HCT116 (cell line): Measurements from ENCODE around the gene SSX7. TPM values are rescaled to one million over a fixed set of nuclear protein-coding genes. Genes with fewer than 3 reads are reported as not detected.

Source experiments
- ATAC-seq: fragments of 200-7000 bp; cut with Tn5 transposase; 2 replicates; pipeline ENCODE4 v1.9.1; 2020; ENCODE audit warnings: mild to moderate bottlenecking, moderate library complexity
- BruUV-seq: library from RNA; stranded (reverse); fragments of 400-500 nt; replicated peaks from 2 replicates; lab custom pipeline; 2021; lab: Mats Ljungman, UMichigan
- CTCF ChIA-PET: fragments of 300-600 bp; sonication (Branson Sonifier 250); formaldehyde crosslinking; loops from one replicate; lab custom pipeline; 2021; ENCODE audit warnings: antibody characterized with exemption; lab: Charles Lee
- POLR2A ChIA-PET: fragments of 300-600, 350-600 bp; sonication (Branson Sonifier 250); formaldehyde crosslinking; loops from one replicate; lab custom pipeline; 2021; ENCODE audit warnings: antibody characterized with exemption; lab: Charles Lee
- RAD21 ChIA-PET, 2 experiments: fragments of 300-600 bp; sonication (Branson Sonifier 250); formaldehyde crosslinking; loops; one replicate each; lab custom pipeline; 2023; ENCODE audit warnings: low total read pairs in 2 of 2; ENCODE audit not compliant: uncharacterized antibody in 2 of 2, unreplicated experiment in 2 of 2, low non-redundant PET in 1 of 2; lab: Charles Lee
- DNase-seq: peaks from one replicate; pipeline ENCODE4 v3.0.0-alpha.2; 2010; ENCODE audit warnings: low read depth, low spot score
- H2AFZ ChIP-seq: fragments of 200-600 bp; shearing (Covaris generic), sonication (generic); 2 replicates; pipeline ENCODE4 v1.6.1; 2017; ENCODE audit warnings: low read depth, mixed run types, mixed read lengths, antibody characterized with exemption, low read length; ENCODE audit not compliant: poor library complexity, severe bottlenecking
- H3K27ac ChIP-seq: 2 replicates; pipeline ENCODE4 v1.5.1; 2012; ENCODE audit warnings: low read depth, low read length
- H3K27me3 ChIP-seq: fragments of 200-600 bp; sonication (generic); 2 replicates; pipeline ENCODE4 v1.6.1; 2016; ENCODE audit warnings: mixed run types, low read length, mixed read lengths; ENCODE audit not compliant: insufficient read depth
- H3K36me3 ChIP-seq, 2 experiments: fragments of 200-500 bp in 1 of 2; fragments of 200-600 bp in 1 of 2; sonication (Bioruptor generic) in 1 of 2; sonication (generic) in 1 of 2; 2 replicates each; pipeline versions ENCODE4 v1.5.1 to v1.6.1; 2014 to 2016; ENCODE audit warnings: low read length in 2 of 2, inconsistent platforms in 1 of 2, mixed read lengths in 1 of 2, mixed run types in 1 of 2; ENCODE audit not compliant: insufficient read depth in 2 of 2, control insufficient read depth in 1 of 2
- H3K4me1 ChIP-seq, 2 experiments: fragments of 200-600 bp in 1 of 2; sonication (generic) in 1 of 2; 2 replicates each; pipeline versions ENCODE4 v1.5.1 to v1.6.1; 2012 to 2017; ENCODE audit warnings: low read length in 2 of 2, inconsistent platforms in 1 of 2, mild to moderate bottlenecking in 1 of 2, mixed read lengths in 1 of 2, mixed run types in 1 of 2, moderate library complexity in 1 of 2; ENCODE audit not compliant: insufficient read depth in 2 of 2, control insufficient read depth in 1 of 2
- H3K4me2 ChIP-seq: fragments of 200-600 bp; sonication (generic); 2 replicates; pipeline ENCODE4 v1.6.1; 2017; ENCODE audit warnings: mixed run types, low read length, mixed read lengths
- H3K4me3 ChIP-seq, 2 experiments: fragments of 200-600 bp in 1 of 2; sonication (generic) in 1 of 2; replicated peaks in 1 of 2; 2 replicates each; pipeline ENCODE4 v1.5.1; 2011 to 2016; ENCODE audit warnings: low read length in 2 of 2, control low read depth in 1 of 2, low read depth in 1 of 2, mild to moderate bottlenecking in 1 of 2, mixed read lengths in 1 of 2, mixed run types in 1 of 2
- H3K79me2 ChIP-seq: fragments of 200-600 bp; sonication (generic); 2 replicates; pipeline ENCODE4 v1.6.1; 2017; ENCODE audit warnings: mild to moderate bottlenecking, mixed run types, low read length, moderate library complexity, mixed read lengths; ENCODE audit not compliant: insufficient read depth
- H3K9ac ChIP-seq: fragments of 200-600 bp; sonication (generic); 2 replicates; pipeline ENCODE4 v1.6.1; 2016; ENCODE audit warnings: low read length, mixed read lengths
- H3K9me2 ChIP-seq: fragments of 200-600 bp; sonication (generic), shearing (Covaris generic); 2 replicates; pipeline ENCODE4 v1.6.1; 2017; ENCODE audit warnings: mixed run types, mild to moderate bottlenecking, moderate library complexity; ENCODE audit not compliant: insufficient read depth
- H3K9me3 ChIP-seq, 2 experiments: fragments of 200-500 bp in 1 of 2; fragments of 200-600 bp in 1 of 2; sonication (Bioruptor generic) in 1 of 2; sonication (generic) in 1 of 2; 2 replicates each; pipeline ENCODE4 v1.6.1; 2014 to 2017; ENCODE audit warnings: low read length in 2 of 2, mixed read lengths in 2 of 2, inconsistent platforms in 1 of 2, low read depth in 1 of 2, mild to moderate bottlenecking in 1 of 2, mixed run types in 1 of 2, moderate library complexity in 1 of 2; ENCODE audit not compliant: control insufficient read depth in 1 of 2, insufficient read depth in 1 of 2
- H4K20me1 ChIP-seq: fragments of 200-600 bp; sonication (generic), shearing (Covaris generic); 2 replicates; pipeline ENCODE4 v1.6.1; 2017; ENCODE audit warnings: mixed run types, mild to moderate bottlenecking, moderate library complexity; ENCODE audit not compliant: insufficient read depth
- EGR1 ChIP-seq: IDR thresholded peaks from 2 replicates; pipeline ENCODE4 v1.6.1; 2012; ENCODE audit warnings: low read depth
- ELF1 ChIP-seq: IDR thresholded peaks from 2 replicates; pipeline ENCODE4 v1.6.1; 2012; ENCODE audit warnings: low read depth, borderline replicate concordance
- EZH2phosphoT487 ChIP-seq: fragments of 200-600 bp; IDR thresholded peaks from 2 replicates; pipeline ENCODE4 v1.6.1; 2018; ENCODE audit warnings: antibody characterized with exemption, borderline replicate concordance
- FOSL1 ChIP-seq: IDR thresholded peaks from 2 replicates; pipeline ENCODE4 v1.6.1; 2012; ENCODE audit warnings: low read depth
- JUND ChIP-seq: IDR thresholded peaks from 2 replicates; pipeline ENCODE4 v1.6.1; 2012
- POLR2A ChIP-seq: IDR thresholded peaks from 2 replicates; pipeline ENCODE4 v1.7.0; 2011; ENCODE audit warnings: borderline replicate concordance; ENCODE audit not compliant: insufficient read depth, insufficient read length; ENCODE audit errors: extremely low read depth
- RAD21 ChIP-seq: IDR thresholded peaks from 2 replicates; pipeline ENCODE4 v1.6.1; 2012; ENCODE audit warnings: low read depth, mild to moderate bottlenecking
- SIN3A ChIP-seq: IDR thresholded peaks from 2 replicates; pipeline ENCODE4 v1.6.1; 2012; ENCODE audit warnings: low read depth
- SRF ChIP-seq: IDR thresholded peaks from 2 replicates; pipeline ENCODE4 v1.6.1; 2012; ENCODE audit warnings: low read depth
- ZNF274 ChIP-seq: fragments of 200-500 bp; sonication (Bioruptor generic); IDR thresholded peaks from 2 replicates; pipeline ENCODE4 v1.6.1; 2014; ENCODE audit warnings: mild to moderate bottlenecking, low read depth, low read length, inconsistent platforms
- intact Hi-C: fragments of 100-400 bp; cut with micrococcal nuclease; formaldehyde crosslinking; loops from 2 replicates; pipeline ENCODE4 v1.10.0; 2022
- total RNA-seq: library from RNA; stranded (reverse); gene quantifications from one replicate; pipeline ENCODE4 v1.2.1, GENCODE V29; 2021; ENCODE audit not compliant: unreplicated experiment
- TF ChIP-seq, protein P1 (sequence below): IDR thresholded peaks from 2 replicates; pipeline ENCODE4 v1.6.1; 2012; ENCODE audit warnings: low read depth
- TF ChIP-seq, protein P2 (sequence below), 3 experiments: fragments of 200-600 bp in 1 of 3; sonication (generic) in 1 of 3; IDR thresholded peaks in 2 of 3; conservative IDR thresholded peaks in 1 of 3; 2 replicates each; pipeline ENCODE4 v1.5.1; 2012 to 2017; ENCODE audit warnings: low read depth in 2 of 3, low read length in 2 of 3, antibody characterized with exemption in 1 of 3, borderline replicate concordance in 1 of 3, control low read depth in 1 of 3, mild to moderate bottlenecking in 1 of 3, mixed read lengths in 1 of 3, mixed run types in 1 of 3, moderate library complexity in 1 of 3; ENCODE audit not compliant: insufficient read depth in 1 of 3

Gene SSX7
- total RNA-seq, 1 experiment from 2014 or later = not detected

DNA sequence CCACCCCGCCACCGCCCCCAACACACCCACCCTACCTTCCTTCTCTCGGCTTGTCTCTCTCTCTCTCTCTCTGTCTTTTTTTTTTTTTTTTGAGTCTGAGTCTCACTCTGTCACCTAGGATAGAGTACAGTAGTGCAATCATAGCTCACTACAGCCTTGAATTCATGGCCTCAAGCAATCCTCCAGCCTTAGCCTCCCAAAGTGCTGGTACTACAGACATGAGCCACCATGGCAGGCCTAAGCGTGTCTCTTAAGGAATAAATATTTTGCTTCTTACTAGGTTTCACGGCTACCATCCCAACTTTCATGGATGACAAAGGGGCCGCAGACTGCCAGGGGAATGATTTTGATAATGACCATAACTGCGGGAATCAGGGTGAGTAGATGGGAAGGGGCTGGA lies 55.8 kb downstream of the SSX7 start (continued):
- TF ChIP-seq, protein P1, sequence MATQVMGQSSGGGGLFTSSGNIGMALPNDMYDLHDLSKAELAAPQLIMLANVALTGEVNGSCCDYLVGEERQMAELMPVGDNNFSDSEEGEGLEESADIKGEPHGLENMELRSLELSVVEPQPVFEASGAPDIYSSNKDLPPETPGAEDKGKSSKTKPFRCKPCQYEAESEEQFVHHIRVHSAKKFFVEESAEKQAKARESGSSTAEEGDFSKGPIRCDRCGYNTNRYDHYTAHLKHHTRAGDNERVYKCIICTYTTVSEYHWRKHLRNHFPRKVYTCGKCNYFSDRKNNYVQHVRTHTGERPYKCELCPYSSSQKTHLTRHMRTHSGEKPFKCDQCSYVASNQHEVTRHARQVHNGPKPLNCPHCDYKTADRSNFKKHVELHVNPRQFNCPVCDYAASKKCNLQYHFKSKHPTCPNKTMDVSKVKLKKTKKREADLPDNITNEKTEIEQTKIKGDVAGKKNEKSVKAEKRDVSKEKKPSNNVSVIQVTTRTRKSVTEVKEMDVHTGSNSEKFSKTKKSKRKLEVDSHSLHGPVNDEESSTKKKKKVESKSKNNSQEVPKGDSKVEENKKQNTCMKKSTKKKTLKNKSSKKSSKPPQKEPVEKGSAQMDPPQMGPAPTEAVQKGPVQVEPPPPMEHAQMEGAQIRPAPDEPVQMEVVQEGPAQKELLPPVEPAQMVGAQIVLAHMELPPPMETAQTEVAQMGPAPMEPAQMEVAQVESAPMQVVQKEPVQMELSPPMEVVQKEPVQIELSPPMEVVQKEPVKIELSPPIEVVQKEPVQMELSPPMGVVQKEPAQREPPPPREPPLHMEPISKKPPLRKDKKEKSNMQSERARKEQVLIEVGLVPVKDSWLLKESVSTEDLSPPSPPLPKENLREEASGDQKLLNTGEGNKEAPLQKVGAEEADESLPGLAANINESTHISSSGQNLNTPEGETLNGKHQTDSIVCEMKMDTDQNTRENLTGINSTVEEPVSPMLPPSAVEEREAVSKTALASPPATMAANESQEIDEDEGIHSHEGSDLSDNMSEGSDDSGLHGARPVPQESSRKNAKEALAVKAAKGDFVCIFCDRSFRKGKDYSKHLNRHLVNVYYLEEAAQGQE = no peak
- TF ChIP-seq POLR2A = no peak
- TF ChIP-seq SRF = no peak
- no peak for TF ChIP-seq EGR1

DNA sequence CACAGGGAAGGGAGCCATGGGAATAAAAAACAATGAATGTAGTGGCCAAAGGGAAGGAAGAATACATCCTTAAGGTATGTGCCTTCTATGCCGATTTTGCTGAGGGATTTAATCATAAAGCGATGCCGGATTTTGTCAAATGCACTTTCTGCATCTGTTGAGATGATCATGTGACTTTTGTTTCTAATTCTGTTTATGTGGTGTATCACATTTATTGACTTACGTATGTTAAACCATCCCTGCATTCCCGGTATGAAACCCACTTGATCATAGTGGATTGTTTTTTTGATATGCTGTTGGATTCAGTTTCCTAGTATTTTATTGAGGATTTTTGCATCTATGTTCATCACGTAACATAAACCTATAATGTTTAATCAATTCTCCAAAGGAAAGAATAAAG lies 60.0 kb downstream of the SSX7 start:
- no TSS peak for BruUV-seq
- Histone ChIP-seq H3K4me1 (no peaks in the 10 kb centered on the region), H2AFZ (no peak overlapping the region), H3K4me2 (no peak overlapping the region), H3K27me3 (no peaks in the 10 kb centered on the region), H3K4me3 (no peak overlapping the region), H3K9me2 (no peaks in the 10 kb centered on the region)
- POLR2A ChIA-PET = no interaction called here
- ATAC-seq = no peak
- TF ChIP-seq ZNF274 (no peak), FOSL1 (no peak), RAD21 (no peak), SIN3A (no peak), SRF (no peak), EZH2phosphoT487 (no peak), JUND (no peak), ELF1 (no peak)
- TF ChIP-seq, protein P2, sequence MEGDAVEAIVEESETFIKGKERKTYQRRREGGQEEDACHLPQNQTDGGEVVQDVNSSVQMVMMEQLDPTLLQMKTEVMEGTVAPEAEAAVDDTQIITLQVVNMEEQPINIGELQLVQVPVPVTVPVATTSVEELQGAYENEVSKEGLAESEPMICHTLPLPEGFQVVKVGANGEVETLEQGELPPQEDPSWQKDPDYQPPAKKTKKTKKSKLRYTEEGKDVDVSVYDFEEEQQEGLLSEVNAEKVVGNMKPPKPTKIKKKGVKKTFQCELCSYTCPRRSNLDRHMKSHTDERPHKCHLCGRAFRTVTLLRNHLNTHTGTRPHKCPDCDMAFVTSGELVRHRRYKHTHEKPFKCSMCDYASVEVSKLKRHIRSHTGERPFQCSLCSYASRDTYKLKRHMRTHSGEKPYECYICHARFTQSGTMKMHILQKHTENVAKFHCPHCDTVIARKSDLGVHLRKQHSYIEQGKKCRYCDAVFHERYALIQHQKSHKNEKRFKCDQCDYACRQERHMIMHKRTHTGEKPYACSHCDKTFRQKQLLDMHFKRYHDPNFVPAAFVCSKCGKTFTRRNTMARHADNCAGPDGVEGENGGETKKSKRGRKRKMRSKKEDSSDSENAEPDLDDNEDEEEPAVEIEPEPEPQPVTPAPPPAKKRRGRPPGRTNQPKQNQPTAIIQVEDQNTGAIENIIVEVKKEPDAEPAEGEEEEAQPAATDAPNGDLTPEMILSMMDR (IDR thresholded peaks at IDR 0.05 in 2 of 3, conservative IDR thresholded peaks at IDR 0.05 in 1 of 3; ENCODE audit: borderline replicate concordance in 1 of 3, insufficient read depth in 1 of 3, low read depth in 2 of 3, low read length in 2 of 3) = no peak
- TF ChIP-seq, all 23 proteins: peak for 0
- DNase-seq = no peak
- intact Hi-C loops = no loop called here
- Histone ChIP-seq H3K79me2 (no peaks in the 10 kb centered on the region), H3K27ac (no peak overlapping the region), H3K9ac (no peak overlapping the region), H3K9me3 (no peaks in the 10 kb centered on the region), H3K36me3 (no peaks in the 10 kb centered on the region), H4K20me1 (no peaks in the 10 kb centered on the region)
- RAD21 ChIA-PET = no interaction called here
- CTCF ChIA-PET = no interaction called here

Other genes starting within 250 kb of the SSX7 start
- gene XAGE1A, start 159.1 kb downstream of the SSX7 start, total RNA-seq = not detected
- not detected for gene XAGE1B, start 137.8 kb downstream of the SSX7 start, total RNA-seq
- not detected for gene SSX2, start 52.3 kb upstream of the SSX7 start, total RNA-seq
- gene SSX2B, start 96.4 kb upstream of the SSX7 start, total RNA-seq = 0.42 TPM
- gene SPANXN5, start 142.5 kb upstream of the SSX7 start, total RNA-seq = not detected
- not detected for gene XAGE5, start 156.4 kb upstream of the SSX7 start, total RNA-seq
- not detected for gene XAGE3, start 213.2 kb upstream of the SSX7 start, total RNA-seq
- gene FAM156B, start 242.4 kb upstream of the SSX7 start, total RNA-seq = 13.5 TPM